CD4-positive, alpha-beta T cell treated with Interleukin-15 for 1 hour (primary cell): ENCODE measurements around the gene MTRR.
"Not testable (repeated sequence)": the region's sequence is repeated elsewhere in the genome, so short reads cannot be mapped to it uniquely, and the experiment has no call there.

Experiments
- DNase-seq: peaks from one replicate; pipeline ENCODE4 v3.0.0-alpha.2; 2020

Gene MTRR

GRCh38 chr5:7902666-7903625 is 34.0 kb downstream of the MTRR start:
- DNase-seq: no peak

DNA sequence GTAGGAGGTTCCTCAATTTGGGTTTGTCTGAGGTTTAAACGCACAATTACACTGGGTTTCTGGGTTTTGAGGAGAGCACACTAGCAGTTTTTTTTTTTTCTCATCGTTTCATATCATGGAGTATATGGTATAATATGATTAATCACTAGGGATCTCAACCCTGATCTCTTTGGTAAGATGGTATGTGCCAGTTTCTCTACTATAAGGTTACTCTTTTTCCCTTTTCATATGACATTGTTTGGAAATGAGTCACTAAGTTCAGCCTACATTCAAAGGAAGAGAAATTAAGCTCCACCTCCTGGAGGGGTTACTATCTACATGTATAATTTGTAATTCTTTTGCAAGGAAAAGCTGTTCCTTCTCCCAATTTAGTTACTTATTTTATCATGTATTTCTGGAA is 35.2 kb downstream of the MTRR start:
- no peak for DNase-seq

DNA sequence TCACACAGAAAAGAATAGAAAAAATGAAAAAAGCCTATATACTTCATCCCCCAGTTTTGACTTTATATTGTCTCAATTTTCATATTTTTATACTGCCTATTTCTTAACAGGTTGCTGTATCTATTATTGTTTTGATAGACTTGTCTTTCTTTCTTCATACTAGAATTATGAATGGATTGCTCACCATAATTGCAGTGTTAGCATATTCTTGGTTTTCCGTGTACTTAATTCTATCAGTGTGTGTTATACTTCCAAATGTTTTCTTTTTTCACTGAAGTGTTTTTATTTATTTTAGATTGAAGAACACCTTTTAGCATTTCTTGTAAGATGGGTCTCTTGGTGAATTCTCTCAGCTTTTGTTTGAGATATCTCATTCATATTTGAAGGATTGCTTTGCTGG is 38.7 kb downstream of the MTRR start:
- DNase-seq: no peak

DNA sequence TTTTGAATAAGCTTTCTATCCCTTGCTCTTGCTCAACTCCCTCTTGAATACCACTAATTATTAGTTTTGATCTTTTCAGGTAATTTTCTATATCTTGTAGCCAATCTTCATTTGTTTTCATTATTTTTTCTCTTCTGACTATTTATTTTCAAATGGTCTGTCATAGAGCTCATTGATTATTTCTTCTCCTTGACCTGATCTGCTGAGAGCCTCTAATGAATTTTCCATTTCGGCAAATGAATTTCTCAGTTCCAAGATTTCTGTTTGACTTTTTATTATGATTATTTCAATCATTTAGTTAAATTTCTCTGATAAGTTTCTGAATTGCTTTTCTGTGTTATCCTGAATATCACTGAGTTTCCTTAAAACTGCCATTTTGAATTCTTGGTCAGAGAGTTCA is 39.4 kb downstream of the MTRR start:
- no peak for DNase-seq

DNA sequence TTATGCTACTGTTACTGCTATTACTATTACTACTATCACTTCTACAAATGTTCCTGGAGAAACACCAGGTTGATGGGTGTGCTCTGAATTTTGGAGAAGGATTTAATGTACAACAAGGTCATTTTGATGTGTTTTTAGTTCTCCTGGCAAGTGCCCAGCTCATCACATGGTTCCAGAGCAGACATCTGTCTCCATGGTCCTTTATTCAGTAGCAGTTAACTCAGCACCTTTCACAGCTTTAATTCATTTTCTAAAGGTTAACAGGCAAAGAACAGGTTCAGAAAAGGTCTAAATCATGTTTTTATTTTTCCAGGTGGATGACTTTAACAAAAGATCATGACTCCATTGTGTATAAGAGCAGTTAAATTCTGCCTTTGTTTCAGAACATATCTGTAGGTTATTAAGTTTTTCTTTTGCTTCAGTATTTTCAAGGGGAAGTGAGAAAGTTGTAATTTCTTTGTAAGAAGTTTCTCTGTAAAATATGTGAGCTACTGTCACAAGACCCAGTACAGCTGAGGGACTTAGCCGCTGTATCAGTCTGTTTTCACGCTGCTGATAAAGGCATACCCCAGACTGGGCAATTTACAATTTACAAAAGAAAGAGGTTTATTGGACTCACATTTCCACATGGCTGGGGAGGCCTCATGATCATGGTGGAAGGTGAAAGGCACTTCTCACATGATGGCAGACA is 41.9 kb downstream of the MTRR start:
- DNase-seq: no peak

- not testable (repeated sequence) for DNase-seq
Observed at GRCh38 chr5:7911429-7911771, 42.5 kb downstream of the MTRR start.

- DNase-seq: no peak
Observed at GRCh38 chr5:7916171-7916804, 47.3 kb downstream of the MTRR start.

GRCh38 chr5:7917130-7918123 is 48.5 kb downstream of the MTRR start:
- no peak for DNase-seq

DNA sequence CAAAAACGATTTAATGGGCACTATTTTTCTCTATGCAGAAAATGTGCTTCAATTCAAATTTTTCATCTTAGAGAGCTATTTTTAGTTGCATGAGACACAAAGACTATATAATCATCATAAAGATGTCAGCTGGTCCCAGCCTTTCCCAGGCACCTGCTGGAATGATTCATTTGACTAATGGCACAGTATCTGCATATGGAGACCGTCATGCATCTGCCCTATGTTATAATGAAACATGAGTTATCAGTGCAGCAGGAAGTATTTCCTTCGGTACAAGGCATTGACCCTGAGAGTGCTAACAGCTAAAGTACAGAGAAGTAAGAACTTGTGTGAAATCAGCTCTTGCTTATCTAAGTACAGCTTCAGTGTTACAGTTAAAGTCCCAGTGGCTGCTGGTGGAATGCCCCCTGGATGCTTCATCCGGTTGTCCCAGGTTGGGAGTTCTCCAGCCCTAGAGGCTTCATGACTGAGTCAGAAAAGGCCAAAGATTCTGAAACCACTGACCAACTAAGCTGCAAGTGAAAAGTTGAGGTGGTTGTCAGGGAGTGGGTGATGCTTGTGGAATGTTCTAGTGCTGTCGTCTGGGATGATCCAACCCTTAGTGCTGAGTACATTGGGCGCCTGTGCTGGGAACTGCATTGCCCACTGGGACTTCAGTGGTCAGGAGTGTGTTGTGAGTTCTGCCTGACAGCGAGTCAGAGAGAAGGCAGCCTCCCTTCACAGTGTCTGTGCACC is 57.2 kb downstream of the MTRR start:
- no peak for DNase-seq

- no peak for DNase-seq
Observed at GRCh38 chr5:7926720-7927119, 57.8 kb downstream of the MTRR start.

- DNase-seq: no peak
Observed at GRCh38 chr5:7927466-7928375, 58.8 kb downstream of the MTRR start.

DNA sequence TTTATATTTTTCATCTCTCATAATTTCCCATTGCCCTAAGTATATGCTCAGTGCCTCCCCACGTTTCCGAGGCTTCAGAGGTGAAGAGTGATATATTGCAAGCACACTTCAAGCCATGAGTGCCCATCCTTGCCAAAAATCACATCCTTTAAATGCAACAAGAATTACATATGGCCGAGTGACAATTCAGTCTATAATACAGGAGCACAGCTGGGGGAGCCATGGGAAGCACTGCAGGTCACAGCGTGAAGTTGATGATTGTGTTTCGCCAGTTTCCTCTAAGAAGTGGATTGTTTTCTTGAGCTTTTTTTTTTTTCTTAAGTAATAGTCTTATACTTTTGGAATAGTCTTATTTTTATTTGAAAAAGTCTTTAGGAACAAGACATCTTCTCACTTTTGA is 61.1 kb downstream of the MTRR start:
- no peak for DNase-seq

DNA sequence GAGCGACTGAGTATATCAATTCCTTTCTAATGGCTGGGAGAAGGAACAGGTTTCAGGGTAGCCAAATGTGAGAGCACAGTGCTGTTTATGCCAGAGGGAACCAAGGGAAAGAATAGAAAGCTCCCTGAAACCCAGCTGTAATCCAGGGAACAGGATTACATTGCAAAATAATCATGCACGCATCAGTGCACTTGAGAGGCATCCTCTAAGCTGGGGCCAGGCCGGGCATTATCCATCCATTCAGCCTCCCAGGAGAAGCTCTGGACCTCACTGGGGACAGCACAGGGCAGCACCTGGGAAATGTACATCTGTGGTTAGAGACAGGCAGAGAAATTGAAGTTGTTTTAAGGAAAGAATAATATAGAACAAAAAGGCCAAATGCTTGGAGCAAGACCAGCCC is 72.7 kb downstream of the MTRR start:
- DNase-seq: no peak

- no peak for DNase-seq
Observed at GRCh38 chr5:7947301-7947700, 78.4 kb downstream of the MTRR start.
